ENCODE results near the gene CDC42EP1. TPM values are rescaled to one million over a fixed set of nuclear protein-coding genes. Genes with fewer than 3 reads are reported as not detected.

The CDC42EP1 gene
- polyA plus RNA-seq, 1 of the 3 experiments (the other 2 are of a cell fraction) = 24.9 TPM

DNA sequence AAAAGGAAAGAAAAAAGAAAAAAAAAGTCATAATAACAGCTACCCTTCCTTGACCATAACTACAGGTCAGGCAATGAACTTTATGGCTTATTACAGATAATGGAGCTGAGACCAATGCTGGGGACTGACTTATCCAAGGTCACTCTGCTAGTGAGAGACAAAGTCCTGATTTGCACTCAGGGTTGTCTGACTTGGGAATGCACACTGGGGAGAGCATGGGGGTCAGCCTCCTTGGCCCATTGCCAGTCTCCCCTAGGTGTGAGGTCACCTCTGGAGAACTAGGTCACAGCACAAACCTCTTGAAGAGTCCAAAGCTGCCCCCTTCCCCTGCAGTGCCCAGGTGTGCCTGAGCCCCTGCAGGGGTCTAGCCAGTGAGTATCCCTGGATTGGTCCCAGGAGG lies 5.3 kb upstream of the CDC42EP1 start (continued):
- TF ChIP-seq RXRA (IDR thresholded peaks at IDR 0.05; ENCODE audit: borderline replicate concordance, low read depth) (no peak), FOXJ3 (CRISPR knock-in tag; IDR thresholded peaks at IDR 0.05) (no peak), TAF1 (IDR thresholded peaks at IDR 0.05; ENCODE audit: borderline replicate concordance, low read depth, low read length) (no peak), ELF1 (IDR thresholded peaks at IDR 0.05) (no peak)

DNA sequence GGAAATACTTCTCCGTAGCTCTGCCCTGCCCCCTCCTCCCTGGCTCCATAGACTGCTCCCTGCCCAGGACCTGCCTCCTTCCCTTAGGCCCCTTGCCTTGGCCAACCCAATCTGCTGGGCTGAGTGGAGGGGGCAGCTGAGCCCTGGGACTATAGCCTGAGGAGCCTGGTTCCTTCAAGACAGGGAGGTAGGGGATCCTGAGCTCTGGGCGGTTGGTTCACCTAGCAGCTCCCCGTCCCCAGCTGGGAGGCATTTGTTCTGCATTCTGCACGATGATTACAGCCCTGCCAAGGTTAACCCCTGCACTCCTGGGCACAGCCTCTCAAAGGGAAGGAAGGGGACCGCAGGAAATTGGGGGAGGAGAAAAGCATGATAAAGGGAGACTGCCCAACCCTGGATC lies 3.6 kb upstream of the CDC42EP1 start:
- Histone ChIP-seq H3K27me3 (ENCODE audit: insufficient read depth) (no peaks in the 10 kb centered on the region), H3K36me3 (replicated peaks in 1 of 2; ENCODE audit: control insufficient read depth in 1 of 2, insufficient read depth in 2 of 2, low read length in 1 of 2) (no peaks in the 10 kb centered on the region), H4K20me1 (ENCODE audit: insufficient read depth) (no peaks in the 10 kb centered on the region), H3K9ac (no peak overlapping the region), H3K9me3 (no peaks in the 10 kb centered on the region), H2AFZ (ENCODE audit: low read depth) (no peak overlapping the region), H3K4me1 (ENCODE audit: control insufficient read depth in 1 of 2, insufficient read depth in 2 of 2, low read depth in 1 of 2, low read length in 1 of 2) (peaks cover 0 to 10% of the 10 kb centered on the region in 2 experiments; a peak in 1 of 4 replicates), H3F3A (replicated peaks; ENCODE audit: insufficient read depth) (peaks cover 16% of the 10 kb centered on the region), H3K4me3 (ENCODE audit: low read depth in 2 of 2, low read length in 1 of 2) (no peak overlapping the region), H3K79me2 (ENCODE audit: insufficient read depth) (peaks cover 13% of the 10 kb centered on the region; the same call in 1 of the 2 replicates), H3K4me2 (no peak overlapping the region), H3K27ac (ENCODE audit: low read depth in 2 of 2, low read length in 1 of 2) (no peak overlapping the region), H3K9me2 (no peaks in the 10 kb centered on the region)
- ChIA-PET CTCF (interaction anchor here (3.8 to 20.5 kb wide), 2 partner anchors 11 to 12 kb away, joined by 45 to 647 read pairs; no protein-coding TSS in a partner anchor), POLR2A (no interaction called here)
- DNase-seq = no peak
- TF ChIP-seq YY1 (IDR thresholded peaks at IDR 0.05; ENCODE audit: low read depth) = no peak
- no peak for TF ChIP-seq FOXM1 (IDR thresholded peaks at IDR 0.05; ENCODE audit: low read depth)
- no peak for TF ChIP-seq MEF2A (IDR thresholded peaks at IDR 0.05; ENCODE audit: borderline replicate concordance, low read depth)
- TF ChIP-seq CHD2 (IDR thresholded peaks at IDR 0.05; ENCODE audit: low read length, partially characterized antibody) = no peak
- TF ChIP-seq NRF1 (IDR thresholded peaks at IDR 0.05; ENCODE audit: low read depth, low read length) = no peak
- TF ChIP-seq, protein P1, sequence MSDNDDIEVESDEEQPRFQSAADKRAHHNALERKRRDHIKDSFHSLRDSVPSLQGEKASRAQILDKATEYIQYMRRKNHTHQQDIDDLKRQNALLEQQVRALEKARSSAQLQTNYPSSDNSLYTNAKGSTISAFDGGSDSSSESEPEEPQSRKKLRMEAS (IDR thresholded peaks at IDR 0.05; ENCODE audit: low read depth) = no peak
- TF ChIP-seq JUND (IDR thresholded peaks at IDR 0.05) = no peak
- no peak for TF ChIP-seq GABPA (IDR thresholded peaks at IDR 0.05; ENCODE audit: low read depth)
- no peak for TF ChIP-seq EZH2phosphoT487 (IDR thresholded peaks at IDR 0.05; ENCODE audit: borderline replicate concordance, low read depth)
- TF ChIP-seq, protein P2, sequence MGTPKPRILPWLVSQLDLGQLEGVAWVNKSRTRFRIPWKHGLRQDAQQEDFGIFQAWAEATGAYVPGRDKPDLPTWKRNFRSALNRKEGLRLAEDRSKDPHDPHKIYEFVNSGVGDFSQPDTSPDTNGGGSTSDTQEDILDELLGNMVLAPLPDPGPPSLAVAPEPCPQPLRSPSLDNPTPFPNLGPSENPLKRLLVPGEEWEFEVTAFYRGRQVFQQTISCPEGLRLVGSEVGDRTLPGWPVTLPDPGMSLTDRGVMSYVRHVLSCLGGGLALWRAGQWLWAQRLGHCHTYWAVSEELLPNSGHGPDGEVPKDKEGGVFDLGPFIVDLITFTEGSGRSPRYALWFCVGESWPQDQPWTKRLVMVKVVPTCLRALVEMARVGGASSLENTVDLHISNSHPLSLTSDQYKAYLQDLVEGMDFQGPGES (IDR thresholded peaks at IDR 0.05; ENCODE audit: low read depth, low read length) = no peak
- TF ChIP-seq RAD21 (IDR thresholded peaks at IDR 0.05; ENCODE audit: low read length) = no peak
- TF ChIP-seq FOSL2 (IDR thresholded peaks at IDR 0.05; ENCODE audit: borderline replicate concordance, low read depth) = no peak
- TF ChIP-seq ELF1 (IDR thresholded peaks at IDR 0.05) = no peak
- TF ChIP-seq, protein P3, sequence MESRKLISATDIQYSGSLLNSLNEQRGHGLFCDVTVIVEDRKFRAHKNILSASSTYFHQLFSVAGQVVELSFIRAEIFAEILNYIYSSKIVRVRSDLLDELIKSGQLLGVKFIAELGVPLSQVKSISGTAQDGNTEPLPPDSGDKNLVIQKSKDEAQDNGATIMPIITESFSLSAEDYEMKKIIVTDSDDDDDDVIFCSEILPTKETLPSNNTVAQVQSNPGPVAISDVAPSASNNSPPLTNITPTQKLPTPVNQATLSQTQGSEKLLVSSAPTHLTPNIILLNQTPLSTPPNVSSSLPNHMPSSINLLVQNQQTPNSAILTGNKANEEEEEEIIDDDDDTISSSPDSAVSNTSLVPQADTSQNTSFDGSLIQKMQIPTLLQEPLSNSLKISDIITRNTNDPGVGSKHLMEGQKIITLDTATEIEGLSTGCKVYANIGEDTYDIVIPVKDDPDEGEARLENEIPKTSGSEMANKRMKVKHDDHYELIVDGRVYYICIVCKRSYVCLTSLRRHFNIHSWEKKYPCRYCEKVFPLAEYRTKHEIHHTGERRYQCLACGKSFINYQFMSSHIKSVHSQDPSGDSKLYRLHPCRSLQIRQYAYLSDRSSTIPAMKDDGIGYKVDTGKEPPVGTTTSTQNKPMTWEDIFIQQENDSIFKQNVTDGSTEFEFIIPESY (IDR thresholded peaks at IDR 0.05; ENCODE audit: borderline replicate concordance, low read depth) = no peak
- TF ChIP-seq, protein P4, sequence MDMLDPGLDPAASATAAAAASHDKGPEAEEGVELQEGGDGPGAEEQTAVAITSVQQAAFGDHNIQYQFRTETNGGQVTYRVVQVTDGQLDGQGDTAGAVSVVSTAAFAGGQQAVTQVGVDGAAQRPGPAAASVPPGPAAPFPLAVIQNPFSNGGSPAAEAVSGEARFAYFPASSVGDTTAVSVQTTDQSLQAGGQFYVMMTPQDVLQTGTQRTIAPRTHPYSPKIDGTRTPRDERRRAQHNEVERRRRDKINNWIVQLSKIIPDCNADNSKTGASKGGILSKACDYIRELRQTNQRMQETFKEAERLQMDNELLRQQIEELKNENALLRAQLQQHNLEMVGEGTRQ (IDR thresholded peaks at IDR 0.05; ENCODE audit: borderline replicate concordance, low read depth, low read length) = no peak
- no peak for TF ChIP-seq RFX5 (IDR thresholded peaks at IDR 0.05; ENCODE audit: low read length)
- no peak for TF ChIP-seq RXRA (IDR thresholded peaks at IDR 0.05; ENCODE audit: borderline replicate concordance, low read depth)
- no peak for TF ChIP-seq POLR2AphosphoS5 (IDR thresholded peaks at IDR 0.05; ENCODE audit: low read depth, low read length)
- no peak for TF ChIP-seq RCOR1 (IDR thresholded peaks at IDR 0.05; ENCODE audit: low read length)
- TF ChIP-seq, protein P5, sequence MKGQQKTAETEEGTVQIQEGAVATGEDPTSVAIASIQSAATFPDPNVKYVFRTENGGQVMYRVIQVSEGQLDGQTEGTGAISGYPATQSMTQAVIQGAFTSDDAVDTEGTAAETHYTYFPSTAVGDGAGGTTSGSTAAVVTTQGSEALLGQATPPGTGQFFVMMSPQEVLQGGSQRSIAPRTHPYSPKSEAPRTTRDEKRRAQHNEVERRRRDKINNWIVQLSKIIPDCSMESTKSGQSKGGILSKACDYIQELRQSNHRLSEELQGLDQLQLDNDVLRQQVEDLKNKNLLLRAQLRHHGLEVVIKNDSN (IDR thresholded peaks at IDR 0.05; ENCODE audit: borderline replicate concordance, low read depth) = no peak
- WGBS (ENCODE audit: low lambda C conversion rate) = 30% methylated on average over 2 of the region's 5 CpGs

Data from SK-N-SH (cell line).